HCT116 (cell line): Measurements from ENCODE around the gene CLRN3. TPM values are rescaled to one million over a fixed set of nuclear protein-coding genes. Genes with fewer than 3 reads are reported as not detected.

ENCODE experiments used
- ATAC-seq: fragments of 200-7000 bp; cut with Tn5 transposase; 2 replicates; pipeline ENCODE4 v1.9.1; 2020; ENCODE audit warnings: mild to moderate bottlenecking, moderate library complexity
- BruUV-seq: library from RNA; stranded (reverse); fragments of 400-500 nt; replicated peaks from 2 replicates; lab custom pipeline; 2021; lab: Mats Ljungman, UMichigan
- CTCF ChIA-PET: fragments of 300-600 bp; sonication (Branson Sonifier 250); formaldehyde crosslinking; loops from one replicate; lab custom pipeline; 2021; ENCODE audit warnings: antibody characterized with exemption; lab: Charles Lee
- POLR2A ChIA-PET: fragments of 300-600, 350-600 bp; sonication (Branson Sonifier 250); formaldehyde crosslinking; loops from one replicate; lab custom pipeline; 2021; ENCODE audit warnings: antibody characterized with exemption; lab: Charles Lee
- RAD21 ChIA-PET, 2 experiments: fragments of 300-600 bp; sonication (Branson Sonifier 250); formaldehyde crosslinking; loops; one replicate each; lab custom pipeline; 2023; ENCODE audit warnings: low total read pairs in 2 of 2; ENCODE audit not compliant: uncharacterized antibody in 2 of 2, unreplicated experiment in 2 of 2, low non-redundant PET in 1 of 2; lab: Charles Lee
- DNase-seq: peaks from one replicate; pipeline ENCODE4 v3.0.0-alpha.2; 2010; ENCODE audit warnings: low read depth, low spot score
- H2AFZ ChIP-seq: fragments of 200-600 bp; shearing (Covaris generic), sonication (generic); 2 replicates; pipeline ENCODE4 v1.6.1; 2017; ENCODE audit warnings: low read depth, mixed run types, mixed read lengths, antibody characterized with exemption, low read length; ENCODE audit not compliant: poor library complexity, severe bottlenecking
- H3K27ac ChIP-seq: 2 replicates; pipeline ENCODE4 v1.5.1; 2012; ENCODE audit warnings: low read depth, low read length
- H3K27me3 ChIP-seq: fragments of 200-600 bp; sonication (generic); 2 replicates; pipeline ENCODE4 v1.6.1; 2016; ENCODE audit warnings: mixed run types, low read length, mixed read lengths; ENCODE audit not compliant: insufficient read depth
- H3K36me3 ChIP-seq, 2 experiments: fragments of 200-500 bp in 1 of 2; fragments of 200-600 bp in 1 of 2; sonication (Bioruptor generic) in 1 of 2; sonication (generic) in 1 of 2; 2 replicates each; pipeline versions ENCODE4 v1.5.1 to v1.6.1; 2014 to 2016; ENCODE audit warnings: low read length in 2 of 2, inconsistent platforms in 1 of 2, mixed read lengths in 1 of 2, mixed run types in 1 of 2; ENCODE audit not compliant: insufficient read depth in 2 of 2, control insufficient read depth in 1 of 2
- H3K4me1 ChIP-seq, 2 experiments: fragments of 200-600 bp in 1 of 2; sonication (generic) in 1 of 2; 2 replicates each; pipeline versions ENCODE4 v1.5.1 to v1.6.1; 2012 to 2017; ENCODE audit warnings: low read length in 2 of 2, inconsistent platforms in 1 of 2, mild to moderate bottlenecking in 1 of 2, mixed read lengths in 1 of 2, mixed run types in 1 of 2, moderate library complexity in 1 of 2; ENCODE audit not compliant: insufficient read depth in 2 of 2, control insufficient read depth in 1 of 2
- H3K4me2 ChIP-seq: fragments of 200-600 bp; sonication (generic); 2 replicates; pipeline ENCODE4 v1.6.1; 2017; ENCODE audit warnings: mixed run types, low read length, mixed read lengths
- H3K4me3 ChIP-seq, 2 experiments: fragments of 200-600 bp in 1 of 2; sonication (generic) in 1 of 2; replicated peaks in 1 of 2; 2 replicates each; pipeline ENCODE4 v1.5.1; 2011 to 2016; ENCODE audit warnings: low read length in 2 of 2, control low read depth in 1 of 2, low read depth in 1 of 2, mild to moderate bottlenecking in 1 of 2, mixed read lengths in 1 of 2, mixed run types in 1 of 2
- H3K79me2 ChIP-seq: fragments of 200-600 bp; sonication (generic); 2 replicates; pipeline ENCODE4 v1.6.1; 2017; ENCODE audit warnings: mild to moderate bottlenecking, mixed run types, low read length, moderate library complexity, mixed read lengths; ENCODE audit not compliant: insufficient read depth
- H3K9ac ChIP-seq: fragments of 200-600 bp; sonication (generic); 2 replicates; pipeline ENCODE4 v1.6.1; 2016; ENCODE audit warnings: low read length, mixed read lengths
- H3K9me2 ChIP-seq: fragments of 200-600 bp; sonication (generic), shearing (Covaris generic); 2 replicates; pipeline ENCODE4 v1.6.1; 2017; ENCODE audit warnings: mixed run types, mild to moderate bottlenecking, moderate library complexity; ENCODE audit not compliant: insufficient read depth
- H3K9me3 ChIP-seq, 2 experiments: fragments of 200-500 bp in 1 of 2; fragments of 200-600 bp in 1 of 2; sonication (Bioruptor generic) in 1 of 2; sonication (generic) in 1 of 2; 2 replicates each; pipeline ENCODE4 v1.6.1; 2014 to 2017; ENCODE audit warnings: low read length in 2 of 2, mixed read lengths in 2 of 2, inconsistent platforms in 1 of 2, low read depth in 1 of 2, mild to moderate bottlenecking in 1 of 2, mixed run types in 1 of 2, moderate library complexity in 1 of 2; ENCODE audit not compliant: control insufficient read depth in 1 of 2, insufficient read depth in 1 of 2
- H4K20me1 ChIP-seq: fragments of 200-600 bp; sonication (generic), shearing (Covaris generic); 2 replicates; pipeline ENCODE4 v1.6.1; 2017; ENCODE audit warnings: mixed run types, mild to moderate bottlenecking, moderate library complexity; ENCODE audit not compliant: insufficient read depth
- CBX3 ChIP-seq: IDR thresholded peaks from 2 replicates; pipeline ENCODE4 v1.6.1; 2012; ENCODE audit warnings: low read depth
- EZH2 ChIP-seq: fragments of 200-600 bp; sonication (generic); IDR thresholded peaks from 2 replicates; pipeline ENCODE4 v1.6.1; 2017; ENCODE audit warnings: antibody characterized with exemption, mixed run types
- EZH2phosphoT487 ChIP-seq: fragments of 200-600 bp; IDR thresholded peaks from 2 replicates; pipeline ENCODE4 v1.6.1; 2018; ENCODE audit warnings: antibody characterized with exemption, borderline replicate concordance
- JUND ChIP-seq: IDR thresholded peaks from 2 replicates; pipeline ENCODE4 v1.6.1; 2012
- POLR2A ChIP-seq: IDR thresholded peaks from 2 replicates; pipeline ENCODE4 v1.7.0; 2011; ENCODE audit warnings: borderline replicate concordance; ENCODE audit not compliant: insufficient read depth, insufficient read length; ENCODE audit errors: extremely low read depth
- RAD21 ChIP-seq: IDR thresholded peaks from 2 replicates; pipeline ENCODE4 v1.6.1; 2012; ENCODE audit warnings: low read depth, mild to moderate bottlenecking
- SIN3A ChIP-seq: IDR thresholded peaks from 2 replicates; pipeline ENCODE4 v1.6.1; 2012; ENCODE audit warnings: low read depth
- SRF ChIP-seq: IDR thresholded peaks from 2 replicates; pipeline ENCODE4 v1.6.1; 2012; ENCODE audit warnings: low read depth
- YY1 ChIP-seq: IDR thresholded peaks from 2 replicates; pipeline ENCODE4 v1.6.1; 2011; ENCODE audit warnings: low read length, low read depth, moderate library complexity, mild to moderate bottlenecking; ENCODE audit not compliant: insufficient replicate concordance; ENCODE audit errors: extremely low read depth
- ZNF274 ChIP-seq: fragments of 200-500 bp; sonication (Bioruptor generic); IDR thresholded peaks from 2 replicates; pipeline ENCODE4 v1.6.1; 2014; ENCODE audit warnings: mild to moderate bottlenecking, low read depth, low read length, inconsistent platforms
- intact Hi-C: fragments of 100-400 bp; cut with micrococcal nuclease; formaldehyde crosslinking; loops from 2 replicates; pipeline ENCODE4 v1.10.0; 2022
- total RNA-seq: library from RNA; stranded (reverse); gene quantifications from one replicate; pipeline ENCODE4 v1.2.1, GENCODE V29; 2021; ENCODE audit not compliant: unreplicated experiment
- TF ChIP-seq, protein P1 (sequence below): IDR thresholded peaks from 2 replicates; pipeline ENCODE4 v1.6.1; 2012
- TF ChIP-seq, protein P2 (sequence below), 3 experiments: fragments of 200-600 bp in 1 of 3; sonication (generic) in 1 of 3; IDR thresholded peaks in 2 of 3; conservative IDR thresholded peaks in 1 of 3; 2 replicates each; pipeline ENCODE4 v1.5.1; 2012 to 2017; ENCODE audit warnings: low read depth in 2 of 3, low read length in 2 of 3, antibody characterized with exemption in 1 of 3, borderline replicate concordance in 1 of 3, control low read depth in 1 of 3, mild to moderate bottlenecking in 1 of 3, mixed read lengths in 1 of 3, mixed run types in 1 of 3, moderate library complexity in 1 of 3; ENCODE audit not compliant: insufficient read depth in 1 of 3

The CLRN3 gene
- total RNA-seq, 1 experiment from 2014 or later = 0.39 TPM

DNA sequence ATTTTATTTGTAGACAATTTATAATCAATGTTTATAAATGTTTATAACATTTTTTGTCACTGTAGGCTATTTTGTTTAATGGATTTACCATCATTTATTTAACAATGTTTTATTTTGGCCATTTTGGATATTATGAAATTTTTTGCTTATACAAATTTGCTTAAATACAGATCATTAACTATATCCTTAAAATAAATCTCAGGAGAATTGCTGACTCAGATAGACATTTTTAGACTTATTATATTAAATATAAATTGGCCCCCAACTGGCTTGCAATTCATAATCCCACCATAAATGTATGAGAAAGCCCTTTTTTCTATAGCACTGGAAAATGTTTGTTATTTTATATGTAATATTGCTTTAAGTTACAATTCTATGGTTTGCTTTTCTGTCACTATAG lies 3.8 kb upstream of the CLRN3 start:
- ATAC-seq (no peak), DNase-seq (no peak)
- intact Hi-C loops = no loop called here
- Histone ChIP-seq H3K4me2 (no peak overlapping the region), H3K4me3 (no peak overlapping the region), H3K27me3 (no peaks in the 10 kb centered on the region), H3K9ac (no peak overlapping the region), H3K27ac (no peak overlapping the region), H3K9me3 (no peaks in the 10 kb centered on the region), H3K4me1 (no peaks in the 10 kb centered on the region), H3K79me2 (no peaks in the 10 kb centered on the region), H2AFZ (no peak overlapping the region), H3K36me3 (no peaks in the 10 kb centered on the region), H4K20me1 (no peaks in the 10 kb centered on the region), H3K9me2 (no peaks in the 10 kb centered on the region)
- TF ChIP-seq RAD21 = no peak
- TF ChIP-seq JUND = no peak
- no peak for TF ChIP-seq YY1
- TF ChIP-seq, protein P1, sequence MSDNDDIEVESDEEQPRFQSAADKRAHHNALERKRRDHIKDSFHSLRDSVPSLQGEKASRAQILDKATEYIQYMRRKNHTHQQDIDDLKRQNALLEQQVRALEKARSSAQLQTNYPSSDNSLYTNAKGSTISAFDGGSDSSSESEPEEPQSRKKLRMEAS = no peak
- no peak for TF ChIP-seq EZH2
- TF ChIP-seq CBX3 = no peak
- no TSS peak for BruUV-seq
- ChIA-PET POLR2A (no interaction called here), RAD21 (no interaction called here), CTCF (no interaction called here)

DNA sequence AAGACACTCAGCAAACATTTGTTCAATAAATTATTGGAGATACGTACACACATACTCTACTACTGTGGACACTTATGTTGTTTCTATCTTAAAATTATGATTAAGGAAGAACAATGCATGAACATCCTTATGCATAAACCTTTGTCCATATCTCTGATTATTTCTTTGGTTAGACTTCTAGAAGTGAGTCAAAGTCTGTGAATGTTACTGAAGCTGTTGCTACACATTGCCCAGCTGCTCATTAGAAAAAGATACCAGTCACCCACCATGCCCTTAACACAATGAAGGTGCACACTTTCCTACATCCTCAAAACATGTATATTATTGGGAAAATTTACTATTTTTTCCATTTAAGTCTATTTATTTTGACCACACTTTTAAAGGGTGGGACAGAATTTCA lies 1.4 kb upstream of the CLRN3 start:
- ATAC-seq = no peak
- TF ChIP-seq EZH2 (no peak), POLR2A (no peak), RAD21 (no peak), SIN3A (no peak), ZNF274 (no peak), CBX3 (no peak), YY1 (no peak), SRF (no peak), EZH2phosphoT487 (no peak)
- TF ChIP-seq, protein P2, sequence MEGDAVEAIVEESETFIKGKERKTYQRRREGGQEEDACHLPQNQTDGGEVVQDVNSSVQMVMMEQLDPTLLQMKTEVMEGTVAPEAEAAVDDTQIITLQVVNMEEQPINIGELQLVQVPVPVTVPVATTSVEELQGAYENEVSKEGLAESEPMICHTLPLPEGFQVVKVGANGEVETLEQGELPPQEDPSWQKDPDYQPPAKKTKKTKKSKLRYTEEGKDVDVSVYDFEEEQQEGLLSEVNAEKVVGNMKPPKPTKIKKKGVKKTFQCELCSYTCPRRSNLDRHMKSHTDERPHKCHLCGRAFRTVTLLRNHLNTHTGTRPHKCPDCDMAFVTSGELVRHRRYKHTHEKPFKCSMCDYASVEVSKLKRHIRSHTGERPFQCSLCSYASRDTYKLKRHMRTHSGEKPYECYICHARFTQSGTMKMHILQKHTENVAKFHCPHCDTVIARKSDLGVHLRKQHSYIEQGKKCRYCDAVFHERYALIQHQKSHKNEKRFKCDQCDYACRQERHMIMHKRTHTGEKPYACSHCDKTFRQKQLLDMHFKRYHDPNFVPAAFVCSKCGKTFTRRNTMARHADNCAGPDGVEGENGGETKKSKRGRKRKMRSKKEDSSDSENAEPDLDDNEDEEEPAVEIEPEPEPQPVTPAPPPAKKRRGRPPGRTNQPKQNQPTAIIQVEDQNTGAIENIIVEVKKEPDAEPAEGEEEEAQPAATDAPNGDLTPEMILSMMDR (IDR thresholded peaks at IDR 0.05 in 2 of 3, conservative IDR thresholded peaks at IDR 0.05 in 1 of 3; ENCODE audit: borderline replicate concordance in 1 of 3, insufficient read depth in 1 of 3, low read depth in 2 of 3, low read length in 2 of 3) = no peak
- Histone ChIP-seq H3K4me3 (no peak overlapping the region), H3K79me2 (no peaks in the 10 kb centered on the region), H3K4me2 (no peak overlapping the region), H3K36me3 (no peaks in the 10 kb centered on the region), H2AFZ (no peak overlapping the region), H3K9me3 (no peaks in the 10 kb centered on the region), H3K9ac (no peak overlapping the region), H3K27me3 (no peaks in the 10 kb centered on the region), H3K9me2 (no peaks in the 10 kb centered on the region), H3K4me1 (no peaks in the 10 kb centered on the region), H3K27ac (no peak overlapping the region), H4K20me1 (no peaks in the 10 kb centered on the region)
- no peak for DNase-seq
- no TSS peak for BruUV-seq
- ChIA-PET POLR2A (no interaction called here), CTCF (interaction anchor here (1.2 kb wide), 1 partner anchor 13 kb away, joined by 3 read pairs; the partner anchor contains the start of gene PTPRE), RAD21 (no interaction called here)
- intact Hi-C loops = no loop called here
